Activated T-cell treated with anti-CD3 and anti-CD28 coated beads, Interleukin-2, amount 50 U/mL, for 24 hours (primary cell): ENCODE results near the gene AKAP8L.

Experiments used
- DNase-seq: peaks from one replicate; pipeline ENCODE4 v3.0.0-alpha.2; 2020
- H3K27ac Mint-ChIP-seq: 2 replicates; pipeline ENCODE4 v1.8.0; 2020; ENCODE audit warnings: mild to moderate bottlenecking, mixed read lengths
- H3K27me3 Mint-ChIP-seq: 2 replicates; pipeline ENCODE4 v1.8.0; 2020; ENCODE audit warnings: mixed read lengths
- H3K36me3 Mint-ChIP-seq: 2 replicates; pipeline ENCODE4 v1.8.0; 2020; ENCODE audit warnings: low read depth, mixed read lengths
- H3K4me1 Mint-ChIP-seq: 2 replicates; pipeline ENCODE4 v1.8.0; 2020; ENCODE audit warnings: low read depth, mixed read lengths
- H3K4me3 Mint-ChIP-seq: 2 replicates; pipeline ENCODE4 v1.8.0; 2020; ENCODE audit warnings: mild to moderate bottlenecking, moderate library complexity, mixed read lengths
- H3K9me3 Mint-ChIP-seq: 2 replicates; pipeline ENCODE4 v1.8.0; 2020; ENCODE audit warnings: mixed read lengths

Gene AKAP8L

GRCh38 chr19:15442142-15442920 is 23.5 kb upstream of the AKAP8L start:
- no peaks in the 10 kb centered on the region for H3K36me3 Mint-ChIP-seq

GRCh38 chr19:15441317-15441716 is 22.5 kb upstream of the AKAP8L start:
- DNase-seq: no peak
- H3K4me3 Mint-ChIP-seq: no peak overlapping the region
- no peaks in the 10 kb centered on the region for H3K9me3 Mint-ChIP-seq
- no peak overlapping the region for H3K27ac Mint-ChIP-seq
- H3K27me3 Mint-ChIP-seq: no peaks in the 10 kb centered on the region
- peaks cover 2% of the 10 kb centered on the region for H3K4me1 Mint-ChIP-seq
- no peaks in the 10 kb centered on the region for H3K36me3 Mint-ChIP-seq

More at GRCh38 chr19:15442142-15442920, 23.5 kb upstream of the AKAP8L start:
- DNase-seq: no peak
- Mint-ChIP-seq H3K4me1 (no peaks in the 10 kb centered on the region), H3K4me3 (no peak overlapping the region), H3K9me3 (no peaks in the 10 kb centered on the region), H3K27me3 (no peaks in the 10 kb centered on the region), H3K27ac (no peak overlapping the region)

DNA sequence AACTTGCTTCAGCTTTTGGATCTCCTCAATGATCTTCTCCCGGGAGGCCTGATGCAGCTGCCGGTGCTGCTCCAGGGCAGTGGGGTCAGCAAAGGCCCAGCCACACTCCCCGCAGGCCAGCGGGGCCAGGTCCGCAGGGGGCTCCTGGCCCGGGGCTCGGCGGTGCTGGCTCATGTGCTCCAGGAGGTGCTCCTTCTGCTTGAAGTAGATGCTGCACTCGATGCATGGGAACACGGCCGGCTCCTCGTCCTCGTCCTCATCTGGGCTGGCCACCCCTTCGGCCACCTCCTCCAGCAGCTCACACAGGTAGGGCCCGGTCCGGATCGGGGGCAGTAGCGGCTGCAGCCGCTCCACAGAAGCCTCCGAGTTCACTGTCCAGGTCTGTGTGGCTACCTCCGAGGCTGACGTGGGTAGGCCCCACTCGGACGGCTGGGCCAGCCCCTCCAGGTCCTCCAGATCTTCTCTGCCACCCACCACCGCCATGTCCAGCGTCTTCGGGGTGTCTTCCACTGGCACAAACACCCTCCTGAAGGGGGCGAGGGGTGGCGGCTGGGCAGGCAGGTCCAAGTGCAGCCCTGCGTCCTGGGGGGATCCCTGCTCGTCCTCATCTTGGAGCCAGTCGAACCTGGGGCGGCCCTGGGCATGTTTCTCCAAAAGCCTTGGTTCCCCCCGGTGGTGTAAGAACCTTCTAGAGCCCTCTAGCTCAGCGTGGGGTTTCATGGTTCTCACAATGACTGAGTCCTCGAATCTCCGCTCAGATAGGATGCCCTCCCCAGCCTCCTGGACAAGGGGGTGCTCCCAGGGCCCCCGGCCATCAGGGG is 21.2 kb upstream of the AKAP8L start:
- Mint-ChIP-seq H3K27ac (no peak overlapping the region), H3K9me3 (no peaks in the 10 kb centered on the region), H3K36me3 (no peaks in the 10 kb centered on the region), H3K4me1 (peaks cover 5% of the 10 kb centered on the region), H3K27me3 (no peaks in the 10 kb centered on the region), H3K4me3 (no peak overlapping the region)
- no peak for DNase-seq

DNA sequence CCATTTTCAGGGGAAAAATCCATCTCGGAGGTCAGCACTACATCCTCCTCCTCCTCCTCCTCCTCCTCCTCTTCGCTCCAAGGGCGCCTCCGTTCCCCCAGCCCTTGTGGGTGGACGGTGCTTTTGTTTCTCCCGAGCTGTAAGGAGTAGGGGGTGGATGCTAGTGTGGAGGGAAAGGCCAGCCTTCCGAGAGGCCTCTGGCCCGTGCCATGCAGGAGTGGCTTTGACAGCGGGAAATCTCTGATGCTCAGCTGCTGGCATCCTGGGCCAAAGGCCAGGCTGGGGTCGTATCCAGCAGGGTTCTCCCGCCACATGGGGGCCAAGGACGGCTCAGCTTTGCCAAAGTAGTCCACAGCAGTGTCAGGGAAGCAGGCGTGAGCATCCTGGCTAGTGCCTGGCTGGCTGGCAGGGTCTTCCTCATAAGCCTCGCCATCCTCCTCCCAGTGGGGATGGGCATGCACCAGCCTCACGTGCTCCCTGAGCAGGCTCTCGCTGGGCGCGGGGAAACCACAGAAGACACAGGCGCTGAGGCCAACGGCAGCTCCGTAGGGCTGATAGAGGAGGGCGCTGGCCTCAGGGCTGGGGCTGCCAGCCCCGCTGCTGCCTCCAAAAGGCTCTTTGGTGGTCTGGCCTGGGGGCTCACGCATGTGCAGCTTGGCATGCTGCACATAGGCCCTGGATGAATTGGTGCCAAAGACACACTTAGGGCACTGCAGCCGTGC is 20.5 kb upstream of the AKAP8L start:
- no peak for DNase-seq
- Mint-ChIP-seq H3K27me3 (no peaks in the 10 kb centered on the region), H3K27ac (no peak overlapping the region), H3K4me1 (peaks cover 5% of the 10 kb centered on the region), H3K36me3 (no peaks in the 10 kb centered on the region), H3K9me3 (no peaks in the 10 kb centered on the region), H3K4me3 (no peak overlapping the region)

- H3K4me3 Mint-ChIP-seq: no peak overlapping the region
- H3K27ac Mint-ChIP-seq: no peak overlapping the region
- DNase-seq: no peak
- H3K36me3 Mint-ChIP-seq: no peaks in the 10 kb centered on the region
- H3K27me3 Mint-ChIP-seq: no peaks in the 10 kb centered on the region
- H3K4me1 Mint-ChIP-seq: peaks cover 7% of the 10 kb centered on the region
- no peaks in the 10 kb centered on the region for H3K9me3 Mint-ChIP-seq
Measured at GRCh38 chr19:15438577-15438976, 19.8 kb upstream of the AKAP8L start.

DNA sequence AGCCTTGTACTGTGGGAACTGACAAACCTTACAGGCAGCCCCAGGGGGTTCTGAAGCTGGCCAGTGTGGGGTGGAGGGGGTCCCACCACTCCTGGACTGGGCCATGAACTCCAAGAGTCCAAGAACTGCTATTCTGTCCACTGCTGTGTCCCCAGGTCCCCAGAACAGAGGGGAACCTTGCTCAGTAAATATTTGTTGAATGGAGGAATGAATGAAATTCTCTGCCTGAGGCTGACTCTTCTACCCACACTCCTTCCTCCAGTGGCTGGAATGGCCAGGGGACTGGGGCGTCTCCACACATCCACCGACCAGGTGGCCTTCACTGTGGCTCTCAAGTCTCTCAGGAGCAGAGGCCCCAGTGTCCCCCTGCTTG is 19.3 kb upstream of the AKAP8L start:
- peaks cover 11% of the 10 kb centered on the region for H3K4me1 Mint-ChIP-seq
- H3K36me3 Mint-ChIP-seq: peaks cover under 1% of the 10 kb centered on the region
- H3K4me3 Mint-ChIP-seq: no peak overlapping the region
- no peak overlapping the region for H3K27ac Mint-ChIP-seq
- DNase-seq: no peak
- no peaks in the 10 kb centered on the region for H3K9me3 Mint-ChIP-seq
- no peaks in the 10 kb centered on the region for H3K27me3 Mint-ChIP-seq

- DNase-seq: no peak
- no peaks in the 10 kb centered on the region for H3K27me3 Mint-ChIP-seq
- no peaks in the 10 kb centered on the region for H3K9me3 Mint-ChIP-seq
- H3K4me3 Mint-ChIP-seq: no peak overlapping the region
- H3K36me3 Mint-ChIP-seq: peaks cover 2% of the 10 kb centered on the region
- peaks cover 14% of the 10 kb centered on the region for H3K4me1 Mint-ChIP-seq
- H3K27ac Mint-ChIP-seq: no peak overlapping the region
Measured at GRCh38 chr19:15437355-15438123, 18.8 kb upstream of the AKAP8L start.

GRCh38 chr19:15436826-15437110 is 18.0 kb upstream of the AKAP8L start:
- Mint-ChIP-seq H3K4me1 (peaks cover 17% of the 10 kb centered on the region), H3K9me3 (no peaks in the 10 kb centered on the region), H3K36me3 (peaks cover 6% of the 10 kb centered on the region), H3K27ac (no peak overlapping the region), H3K4me3 (no peak overlapping the region), H3K27me3 (no peaks in the 10 kb centered on the region)
- no peak for DNase-seq

GRCh38 chr19:15436012-15436825 is 17.4 kb upstream of the AKAP8L start:
- H3K9me3 Mint-ChIP-seq: no peaks in the 10 kb centered on the region
- H3K4me1 Mint-ChIP-seq: peaks cover 22% of the 10 kb centered on the region
- H3K27me3 Mint-ChIP-seq: no peaks in the 10 kb centered on the region
- DNase-seq: no peak
- no peak overlapping the region for H3K4me3 Mint-ChIP-seq
- H3K36me3 Mint-ChIP-seq: peaks cover 11% of the 10 kb centered on the region
- H3K27ac Mint-ChIP-seq: peak overlapping the region; percentile 56

GRCh38 chr19:15433519-15434069 is 14.8 kb upstream of the AKAP8L start:
- H3K27me3 Mint-ChIP-seq: no peaks in the 10 kb centered on the region

DNA sequence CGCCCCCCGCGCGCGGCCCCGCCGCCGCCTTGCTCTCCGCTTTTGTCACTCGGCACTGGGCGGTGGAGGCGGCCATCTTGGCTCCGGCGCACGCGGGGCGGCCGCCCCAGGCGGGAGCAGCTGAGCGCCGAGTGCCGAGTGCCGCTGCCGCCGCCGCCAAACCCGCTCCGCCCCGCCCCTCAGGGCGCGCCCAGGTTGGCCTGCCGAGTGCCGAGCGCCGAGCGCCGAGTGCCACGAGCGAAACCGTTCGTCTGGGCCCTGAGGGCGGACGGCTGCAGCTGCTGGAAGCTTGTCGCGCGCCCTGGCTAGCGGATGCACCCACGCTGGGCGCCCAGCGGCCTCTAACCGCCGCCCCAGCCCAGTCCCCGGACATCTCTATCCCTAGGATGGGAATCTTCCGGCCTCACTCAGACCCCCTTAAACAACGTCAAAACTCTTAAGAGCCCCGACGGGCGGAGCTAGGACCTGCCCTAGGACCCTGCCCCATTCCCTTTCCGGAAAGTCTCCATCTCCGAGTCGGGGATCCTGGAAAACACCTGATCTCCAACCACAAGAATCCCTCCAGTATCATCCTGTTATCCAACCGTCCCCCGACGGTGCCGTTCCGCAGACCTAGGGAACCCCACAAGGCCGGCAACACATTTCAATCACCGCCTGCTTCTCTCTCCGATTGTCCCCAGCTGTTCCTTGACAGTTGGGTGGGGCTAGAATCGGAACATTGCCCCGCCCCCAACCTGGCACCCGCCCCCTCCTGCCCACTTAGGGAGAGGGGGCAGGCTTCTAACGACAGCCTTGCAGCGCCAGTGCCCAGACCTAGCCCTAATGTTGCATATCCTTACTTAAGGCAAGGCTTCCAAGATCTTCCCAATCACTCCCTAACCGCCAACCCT is 14.1 kb upstream of the AKAP8L start:
- Mint-ChIP-seq H3K27me3 (no peaks in the 10 kb centered on the region), H3K9me3 (no peaks in the 10 kb centered on the region), H3K27ac (peak overlapping the region; percentile 90), H3K4me1 (peaks cover 37% of the 10 kb centered on the region), H3K4me3 (peak overlapping the region; percentile 83), H3K36me3 (peaks cover 38% of the 10 kb centered on the region)
- peak; percentile 95 for DNase-seq

More at GRCh38 chr19:15433519-15434069, 14.8 kb upstream of the AKAP8L start:
- DNase-seq: no peak
- peak overlapping the region; percentile 90 for H3K27ac Mint-ChIP-seq
- H3K36me3 Mint-ChIP-seq: peaks cover 34% of the 10 kb centered on the region
- H3K4me1 Mint-ChIP-seq: peaks cover 37% of the 10 kb centered on the region
- no peaks in the 10 kb centered on the region for H3K9me3 Mint-ChIP-seq
- H3K4me3 Mint-ChIP-seq: peak overlapping the region; percentile 83

DNA sequence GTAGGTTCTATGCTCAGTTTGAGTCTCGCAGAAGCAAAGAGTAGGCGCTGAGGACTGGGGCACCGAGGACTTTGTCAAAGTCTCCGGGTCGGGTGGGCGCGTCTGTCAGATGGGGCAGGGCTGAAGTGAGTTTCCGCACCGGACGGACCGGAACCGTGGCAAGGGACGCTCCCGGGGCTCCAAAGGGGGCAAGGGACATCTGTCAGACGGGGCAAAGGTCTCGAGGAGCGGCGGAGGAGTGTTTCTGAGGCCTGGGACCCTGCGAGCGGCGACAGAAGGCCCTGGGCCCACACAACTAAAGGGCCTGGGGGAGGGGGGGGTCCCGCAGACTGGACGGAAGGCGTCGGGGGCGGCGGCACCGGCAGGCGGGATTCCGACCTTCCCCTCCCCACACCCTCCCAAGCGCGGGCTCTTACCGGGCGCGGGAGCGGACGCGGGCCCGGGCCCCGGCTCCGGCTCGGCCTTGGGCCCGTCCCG is 13.3 kb upstream of the AKAP8L start:
- DNase-seq: peak; percentile 63
- Mint-ChIP-seq H3K4me1 (peaks cover 41% of the 10 kb centered on the region), H3K4me3 (peak overlapping the region; percentile 97)

More for the DNA sequence above, 13.3 kb upstream of the AKAP8L start:
- peak overlapping the region; percentile 96 for H3K27ac Mint-ChIP-seq
- H3K27me3 Mint-ChIP-seq: no peaks in the 10 kb centered on the region
- no peaks in the 10 kb centered on the region for H3K9me3 Mint-ChIP-seq
- peaks cover 45% of the 10 kb centered on the region for H3K36me3 Mint-ChIP-seq
